Lower leg skin (tissue), 3 donors: ENCODE data around the gene ANKRD24.

Source experiments
- CTCF ChIP-seq, 3 donors: fragments of 450-650 bp; IDR thresholded peaks; one replicate each; pipeline ENCODE4 v1.5.1; 2016; ENCODE audit warnings: antibody characterized with exemption in 3 of 3, mild to moderate bottlenecking in 3 of 3, moderate library complexity in 2 of 3
- POLR2A ChIP-seq, 2 donors: fragments of 450-650 bp; IDR thresholded peaks; one replicate each; pipeline ENCODE4 v1.6.1; 2016 to 2017; ENCODE audit warnings: antibody characterized with exemption in 2 of 2, mild to moderate bottlenecking in 1 of 2, moderate library complexity in 1 of 2

GRCh38 chr19:4206818-4207484 is 24.5 kb downstream of the ANKRD24 start:
- TF ChIP-seq POLR2A (IDR thresholded peaks at IDR 0.05): no peak
- TF ChIP-seq CTCF (IDR thresholded peaks at IDR 0.05): no peak
